ENCODE data around the gene BRPF3. TPM values are rescaled to one million over a fixed set of nuclear protein-coding genes. Genes with fewer than 3 reads are reported as not detected.

Gene BRPF3
- total and polyA plus RNA-seq, 4 donors: 7.5 to 20.0 (median 13.7) TPM

GRCh38 chr6:36202101-36202500 is 5.6 kb downstream of the BRPF3 start:
- H3K4me3 ChIP-seq (ENCODE audit: low read depth in 1 of 3, low read length in 3 of 3): no peak overlapping the region
- no peaks in the 10 kb centered on the region for H3K9me3 ChIP-seq (ENCODE audit: control insufficient read depth in 4 of 4, low read length in 3 of 4)
- peaks cover 9 to 37% (median 23%) of the 10 kb centered on the region in 4 donors for H3K36me3 ChIP-seq (ENCODE audit: control insufficient read depth in 4 of 4, insufficient read depth in 3 of 4, low read depth in 1 of 4, low read length in 3 of 4)
- DNase-seq (ENCODE audit: low spot score): no peak
- no peak for TF ChIP-seq NR2F2 (IDR thresholded peaks at IDR 0.05)
- no peak for TF ChIP-seq RXRA (IDR thresholded peaks at IDR 0.05)
- TF ChIP-seq FOXA2 (IDR thresholded peaks at IDR 0.05): no peak
- TF ChIP-seq HNF4A (conservative IDR thresholded peaks at IDR 0.05): no peak
- no peak for TF ChIP-seq YY1 (IDR thresholded peaks at IDR 0.05)
- TF ChIP-seq FOXA1 (IDR thresholded peaks at IDR 0.05): no peak
- no peak for TF ChIP-seq ATF3 (IDR thresholded peaks at IDR 0.05)
- no peak for TF ChIP-seq GABPA (IDR thresholded peaks at IDR 0.05 in 1 of 2, conservative IDR thresholded peaks at IDR 0.05 in 1 of 2)
- no peak for TF ChIP-seq HNF4G (IDR thresholded peaks at IDR 0.05)
- no peak for TF ChIP-seq SP1 (IDR thresholded peaks at IDR 0.05)
- TF ChIP-seq RAD21 (IDR thresholded peaks at IDR 0.05): no peak
- no peak for TF ChIP-seq TAF1 (conservative IDR thresholded peaks at IDR 0.05)
- TF ChIP-seq JUND (IDR thresholded peaks at IDR 0.05): no peak
- TF ChIP-seq REST (IDR thresholded peaks at IDR 0.05): no peak
- TF ChIP-seq MAX (IDR thresholded peaks at IDR 0.05): no peak
- TF ChIP-seq EGR1 (IDR thresholded peaks at IDR 0.05; ENCODE audit: low read depth in 2 of 2): no peak
- TF ChIP-seq CTCF (IDR thresholded peaks at IDR 0.05; ENCODE audit: low read depth, low read length, missing input control): no peak
- TF ChIP-seq ZBTB33 (IDR thresholded peaks at IDR 0.05): no peak
- no peaks in the 10 kb centered on the region for H3K27me3 ChIP-seq (ENCODE audit: control insufficient read depth in 4 of 4, insufficient read depth in 4 of 4, low read length in 3 of 4)
- 95% methylated on average over 4 of the region's 4 CpGs for WGBS
- H3K27ac ChIP-seq (ENCODE audit: low read depth in 1 of 2, low read length in 2 of 2): no peak overlapping the region
- no peak overlapping the region for H3K9ac ChIP-seq (ENCODE audit: low read depth in 1 of 2, low read length in 2 of 2)
- H3K4me1 ChIP-seq (ENCODE audit: control insufficient read depth in 4 of 4, insufficient read depth in 4 of 4, low read length in 3 of 4): peaks cover 0 to 10% (median 9%) of the 10 kb centered on the region in 4 donors
